HEK293 (cell line): ENCODE results near the gene CAPN13.

Experiments
- CTCF ChIA-PET: fragments of 350-600 bp; formaldehyde crosslinking; extraction: SDS; loops from one replicate; lab custom pipeline; 2021; ENCODE audit warnings: antibody characterized with exemption; lab: Yijun Ruan, JAX
- POLR2A ChIA-PET: fragments of 300-600 bp; formaldehyde crosslinking; extraction: SDS; loops from one replicate; lab custom pipeline; 2020; ENCODE audit warnings: antibody characterized with exemption, inconsistent platforms; lab: Yijun Ruan, JAX
- H3K27ac ChIP-seq: fragments of 200-500 bp; sonication (Bioruptor generic); 2 replicates; pipeline ENCODE4 v1.5.1; 2014; ENCODE audit warnings: low read depth, low read length, control low read depth, inconsistent platforms; ENCODE audit errors: extremely low read depth
- H3K36me3 ChIP-seq, 2 experiments: fragments of 200-500 bp in 1 of 2; sonication (Bioruptor generic) in 1 of 2; 1 replicate in 1 of 2; 2 replicates in 1 of 2; pipeline ENCODE4 v1.5.1; 2014 to 2017; ENCODE audit warnings: inconsistent platforms in 2 of 2, low read length in 2 of 2; ENCODE audit not compliant: control insufficient read depth in 2 of 2, insufficient read depth in 1 of 2
- H3K4me1 ChIP-seq: fragments of 200-500 bp; sonication (Bioruptor generic); 2 replicates; pipeline ENCODE4 v1.5.1; 2014; ENCODE audit warnings: mild to moderate bottlenecking, low read length, inconsistent platforms; ENCODE audit not compliant: control insufficient read depth, insufficient read depth
- H3K4me3 ChIP-seq: 2 replicates; pipeline ENCODE4 v1.5.1; 2011; ENCODE audit warnings: low read depth, mild to moderate bottlenecking, control low read depth, low read length, moderate library complexity
- H3K9me3 ChIP-seq: fragments of 200-500 bp; sonication (Bioruptor generic); 2 replicates; pipeline ENCODE4 v1.5.1; 2014; ENCODE audit warnings: low read depth, low read length, inconsistent platforms; ENCODE audit not compliant: control insufficient read depth, insufficient read depth
- KLF17 ChIP-seq: fragments of 450-650 bp; formaldehyde crosslinking; IDR thresholded peaks from 2 replicates; pipeline ENCODE4 v1.5.1; 2016; ENCODE audit warnings: missing biosample characterization, missing genetic modification characterization
- MYNN ChIP-seq: fragments of 450-650 bp; formaldehyde crosslinking; IDR thresholded peaks from 2 replicates; pipeline ENCODE4 v1.5.1; 2016; ENCODE audit warnings: missing biosample characterization, missing genetic modification characterization, borderline replicate concordance
- PATZ1 ChIP-seq: fragments of 450-650 bp; formaldehyde crosslinking; IDR thresholded peaks from 2 replicates; pipeline ENCODE4 v1.5.1; 2016; ENCODE audit warnings: missing biosample characterization, missing genetic modification characterization
- PRDM4 ChIP-seq: fragments of 450-650 bp; formaldehyde crosslinking; IDR thresholded peaks from 2 replicates; pipeline ENCODE4 v1.5.1; 2017; ENCODE audit warnings: missing biosample characterization, missing genetic modification characterization
- SCRT2 ChIP-seq: fragments of 450-650 bp; formaldehyde crosslinking; IDR thresholded peaks from 2 replicates; pipeline ENCODE4 v1.5.1; 2016; ENCODE audit warnings: missing biosample characterization, missing genetic modification characterization
- WT1 ChIP-seq: fragments of 450-650 bp; formaldehyde crosslinking; IDR thresholded peaks from 2 replicates; pipeline ENCODE4 v1.5.1; 2016; ENCODE audit warnings: missing biosample characterization, missing genetic modification characterization
- ZBTB11 ChIP-seq: fragments of 450-650 bp; formaldehyde crosslinking; conservative IDR thresholded peaks from 2 replicates; pipeline ENCODE4 v1.5.1; 2016; ENCODE audit warnings: low read depth, missing biosample characterization, missing genetic modification characterization
- ZBTB48 ChIP-seq: fragments of 450-650 bp; formaldehyde crosslinking; IDR thresholded peaks from 2 replicates; pipeline ENCODE4 v1.5.1; 2016; ENCODE audit warnings: missing biosample characterization, missing genetic modification characterization
- ZFHX2 ChIP-seq: fragments of 450-650 bp; formaldehyde crosslinking; conservative IDR thresholded peaks from 2 replicates; pipeline ENCODE4 v1.5.1; 2016; ENCODE audit warnings: missing biosample characterization, missing genetic modification characterization
- ZFP69B ChIP-seq: fragments of 450-650 bp; formaldehyde crosslinking; IDR thresholded peaks from 2 replicates; pipeline ENCODE4 v1.5.1; 2016; ENCODE audit warnings: missing biosample characterization, missing genetic modification characterization
- ZNF140 ChIP-seq: fragments of 450-650 bp; formaldehyde crosslinking; IDR thresholded peaks from 2 replicates; pipeline ENCODE4 v1.5.1; 2016; ENCODE audit warnings: missing biosample characterization, missing genetic modification characterization
- ZNF18 ChIP-seq: fragments of 450-650 bp; formaldehyde crosslinking; IDR thresholded peaks from 2 replicates; pipeline ENCODE4 v1.5.1; 2016; ENCODE audit warnings: missing biosample characterization, missing genetic modification characterization
- ZNF202 ChIP-seq: fragments of 450-650 bp; formaldehyde crosslinking; IDR thresholded peaks from 2 replicates; pipeline ENCODE4 v1.5.1; 2016; ENCODE audit warnings: missing biosample characterization, missing genetic modification characterization, borderline replicate concordance
- ZNF239 ChIP-seq: fragments of 450-650 bp; formaldehyde crosslinking; IDR thresholded peaks from 2 replicates; pipeline ENCODE4 v1.5.1; 2016; ENCODE audit warnings: missing biosample characterization, missing genetic modification characterization
- ZNF266 ChIP-seq: fragments of 450-650 bp; formaldehyde crosslinking; IDR thresholded peaks from 2 replicates; pipeline ENCODE4 v1.5.1; 2016; ENCODE audit warnings: missing biosample characterization, missing genetic modification characterization, low read depth
- ZNF311 ChIP-seq: fragments of 450-650 bp; formaldehyde crosslinking; IDR thresholded peaks from 2 replicates; pipeline ENCODE4 v1.5.1; 2017; ENCODE audit warnings: missing biosample characterization, missing genetic modification characterization, borderline replicate concordance
- ZNF391 ChIP-seq: fragments of 450-650 bp; formaldehyde crosslinking; IDR thresholded peaks from 2 replicates; pipeline ENCODE4 v1.5.1; 2016; ENCODE audit warnings: low read depth, missing biosample characterization, missing genetic modification characterization, borderline replicate concordance
- ZNF398 ChIP-seq: fragments of 450-650 bp; formaldehyde crosslinking; IDR thresholded peaks from 2 replicates; pipeline ENCODE4 v1.5.1; 2017; ENCODE audit warnings: missing biosample characterization, missing genetic modification characterization
- ZNF514 ChIP-seq: fragments of 450-650 bp; formaldehyde crosslinking; IDR thresholded peaks from 2 replicates; pipeline ENCODE4 v1.5.1; 2016; ENCODE audit warnings: missing biosample characterization, missing genetic modification characterization
- ZNF596 ChIP-seq: fragments of 450-650 bp; IDR thresholded peaks from 2 replicates; pipeline ENCODE4 v1.5.0; 2018; ENCODE audit warnings: missing biosample characterization, mild to moderate bottlenecking, missing genetic modification characterization, moderate library complexity
- ZNF610 ChIP-seq: fragments of 450-650 bp; formaldehyde crosslinking; IDR thresholded peaks from 2 replicates; pipeline ENCODE4 v1.5.1; 2016; ENCODE audit warnings: missing biosample characterization, missing genetic modification characterization, borderline replicate concordance
- ZNF623 ChIP-seq: fragments of 450-650 bp; formaldehyde crosslinking; IDR thresholded peaks from 2 replicates; pipeline ENCODE4 v1.5.1; 2016; ENCODE audit warnings: missing biosample characterization, missing genetic modification characterization
- ZNF626 ChIP-seq: fragments of 450-650 bp; sonication (Bioruptor Pico); formaldehyde crosslinking; IDR thresholded peaks from 2 replicates; pipeline ENCODE4 v1.5.1; 2018; ENCODE audit warnings: missing biosample characterization, missing genetic modification characterization, inconsistent platforms
- ZNF768 ChIP-seq: fragments of 450-650 bp; formaldehyde crosslinking; IDR thresholded peaks from 2 replicates; pipeline ENCODE4 v1.5.1; 2018; ENCODE audit warnings: missing biosample characterization, mild to moderate bottlenecking, missing genetic modification characterization
- ZNF791 ChIP-seq: fragments of 450-650 bp; formaldehyde crosslinking; IDR thresholded peaks from 2 replicates; pipeline ENCODE4 v1.5.1; 2016; ENCODE audit warnings: missing biosample characterization, missing genetic modification characterization

Gene CAPN13

GRCh38 chr2:30796699-30797098, 10.5 kb downstream of the CAPN13 start (continued):
- TF ChIP-seq PRDM4 (no peak), SCRT2 (no peak), ZNF398 (no peak), ZNF791 (tag by site-specific recombination) (no peak), ZNF140 (tag by site-specific recombination) (no peak), ZNF610 (tag by site-specific recombination) (no peak), ZNF596 (no peak), WT1 (tag by site-specific recombination) (no peak), KLF17 (no peak), ZNF514 (tag by site-specific recombination) (no peak), ZNF18 (tag by site-specific recombination) (no peak)

GRCh38 chr2:30792521-30792920, 14.7 kb downstream of the CAPN13 start:
- Histone ChIP-seq H3K27ac (no peak overlapping the region), H3K4me1 (no peaks in the 10 kb centered on the region; the same call in 1 of the 2 replicates), H3K4me3 (no peak overlapping the region), H3K9me3 (no peaks in the 10 kb centered on the region), H3K36me3 (no peaks in the 10 kb centered on the region)
- ChIA-PET POLR2A (no interaction called here), CTCF (interaction anchor here (0.6 to 1.1 kb wide), 2 partner anchors 81 to 1156 kb away, joined by 3 read pairs; no protein-coding TSS in a partner anchor)
- TF ChIP-seq ZNF626 (no peak), MYNN (tag by site-specific recombination) (no peak), PATZ1 (no peak), ZNF391 (tag by site-specific recombination) (no peak), ZBTB48 (no peak), ZNF768 (tag by site-specific recombination) (no peak), ZBTB11 (tag by site-specific recombination) (no peak), ZNF266 (no peak), ZNF623 (tag by site-specific recombination) (no peak), ZFP69B (no peak), ZNF239 (tag by site-specific recombination) (no peak), ZNF311 (tag by site-specific recombination) (no peak), ZFHX2 (tag by site-specific recombination) (no peak), ZNF202 (tag by site-specific recombination) (no peak)
